ENCODE data around the gene SAV1.

Gene SAV1

DNA sequence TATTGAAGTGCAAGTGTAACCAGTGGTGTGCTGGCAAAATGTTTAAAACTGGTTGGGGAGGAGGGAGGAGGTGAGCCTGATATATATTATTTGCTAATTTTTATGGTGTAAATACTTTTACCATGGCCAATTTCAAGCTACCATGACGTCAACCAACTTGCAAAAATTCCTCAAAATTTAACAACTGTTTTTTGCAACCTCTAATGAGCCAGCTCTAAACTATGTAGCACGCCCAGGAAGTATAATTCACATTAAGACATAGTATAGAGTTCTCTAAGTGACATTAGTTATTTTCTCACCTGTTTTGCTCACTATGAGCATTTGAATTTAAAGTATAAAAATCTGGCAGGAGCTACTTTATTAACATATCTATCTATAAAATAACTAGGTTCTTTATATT is 66.7 kb downstream of the SAV1 start:
- TF ChIP-seq, protein P1, sequence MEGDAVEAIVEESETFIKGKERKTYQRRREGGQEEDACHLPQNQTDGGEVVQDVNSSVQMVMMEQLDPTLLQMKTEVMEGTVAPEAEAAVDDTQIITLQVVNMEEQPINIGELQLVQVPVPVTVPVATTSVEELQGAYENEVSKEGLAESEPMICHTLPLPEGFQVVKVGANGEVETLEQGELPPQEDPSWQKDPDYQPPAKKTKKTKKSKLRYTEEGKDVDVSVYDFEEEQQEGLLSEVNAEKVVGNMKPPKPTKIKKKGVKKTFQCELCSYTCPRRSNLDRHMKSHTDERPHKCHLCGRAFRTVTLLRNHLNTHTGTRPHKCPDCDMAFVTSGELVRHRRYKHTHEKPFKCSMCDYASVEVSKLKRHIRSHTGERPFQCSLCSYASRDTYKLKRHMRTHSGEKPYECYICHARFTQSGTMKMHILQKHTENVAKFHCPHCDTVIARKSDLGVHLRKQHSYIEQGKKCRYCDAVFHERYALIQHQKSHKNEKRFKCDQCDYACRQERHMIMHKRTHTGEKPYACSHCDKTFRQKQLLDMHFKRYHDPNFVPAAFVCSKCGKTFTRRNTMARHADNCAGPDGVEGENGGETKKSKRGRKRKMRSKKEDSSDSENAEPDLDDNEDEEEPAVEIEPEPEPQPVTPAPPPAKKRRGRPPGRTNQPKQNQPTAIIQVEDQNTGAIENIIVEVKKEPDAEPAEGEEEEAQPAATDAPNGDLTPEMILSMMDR (IDR thresholded peaks at IDR 0.05), result no peak

DNA sequence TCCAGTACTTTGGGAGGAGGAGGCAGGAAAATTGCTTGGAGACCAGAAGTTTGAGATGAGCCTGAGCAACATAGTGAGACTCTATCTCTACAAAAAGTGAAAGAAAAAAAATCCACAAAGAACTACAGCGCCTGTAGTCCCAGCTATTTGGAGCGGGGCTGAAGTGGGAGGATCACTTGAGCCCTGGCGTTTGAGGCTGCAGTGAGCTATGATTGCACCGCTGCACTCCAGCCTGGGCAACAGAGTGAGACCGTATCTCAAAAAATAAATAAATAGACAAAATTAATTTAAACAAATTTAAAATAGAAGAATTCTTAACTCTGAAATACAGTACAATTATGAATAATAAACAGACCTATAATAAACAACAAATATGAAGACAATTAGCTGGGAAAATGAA is 67.3 kb downstream of the SAV1 start:
- TF ChIP-seq, protein P1 (IDR thresholded peaks at IDR 0.05), result no peak

DNA sequence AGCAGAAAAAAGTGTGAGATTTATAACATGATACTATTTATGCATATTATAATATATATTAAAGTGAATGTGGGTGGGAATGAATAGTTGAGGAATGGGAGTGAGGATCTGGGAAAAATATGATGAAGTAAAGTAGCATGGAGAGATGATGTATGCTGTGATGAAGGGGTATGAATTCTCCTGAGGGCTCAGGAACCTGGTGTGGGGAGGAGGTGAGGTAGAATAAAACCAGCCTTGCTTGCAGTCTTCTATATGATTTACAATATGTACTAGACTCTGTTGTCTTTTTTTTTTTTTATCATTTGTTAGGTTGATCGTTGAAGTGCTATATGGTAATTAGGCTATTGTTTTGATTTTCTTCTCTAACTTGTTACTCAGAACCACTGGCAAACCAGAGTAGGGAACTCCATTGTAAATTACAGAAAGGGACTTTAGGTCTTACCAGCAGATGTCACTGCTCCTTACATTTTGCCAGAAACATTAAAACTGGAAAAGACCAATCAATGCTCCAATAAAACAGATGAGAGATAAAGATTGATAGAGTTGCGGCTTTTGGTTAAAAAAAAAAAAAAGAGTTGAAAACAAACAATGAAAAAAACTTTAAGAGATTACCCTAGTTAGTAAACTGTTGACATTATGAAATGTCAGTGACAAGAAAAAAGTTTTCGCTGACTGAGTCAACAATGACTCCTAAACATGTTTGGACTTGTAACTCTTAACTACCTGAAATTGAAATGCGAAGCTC is 68.2 kb downstream of the SAV1 start:
- TF ChIP-seq, protein P1 (IDR thresholded peaks at IDR 0.05), result peak; percentile 74

DNA sequence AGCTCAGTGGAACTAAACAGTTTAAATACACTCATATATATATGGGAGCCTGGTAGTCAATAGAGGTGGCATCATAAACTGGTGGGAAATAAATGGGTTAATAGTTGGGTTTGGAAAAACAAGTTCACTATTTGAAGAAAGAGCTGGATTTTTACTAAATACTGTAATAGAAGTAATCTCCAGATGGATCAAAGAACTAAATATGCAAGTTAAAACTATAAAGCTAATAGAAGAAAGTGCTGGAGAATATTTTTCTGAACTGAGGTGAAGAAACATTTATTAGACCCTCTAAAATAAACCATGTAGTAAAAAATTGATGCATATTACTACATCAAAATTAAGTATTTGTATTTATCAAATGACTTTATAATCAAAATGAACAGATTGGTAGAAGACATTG is 69.3 kb downstream of the SAV1 start:
- TF ChIP-seq, protein P1 (IDR thresholded peaks at IDR 0.05), result no peak

DNA sequence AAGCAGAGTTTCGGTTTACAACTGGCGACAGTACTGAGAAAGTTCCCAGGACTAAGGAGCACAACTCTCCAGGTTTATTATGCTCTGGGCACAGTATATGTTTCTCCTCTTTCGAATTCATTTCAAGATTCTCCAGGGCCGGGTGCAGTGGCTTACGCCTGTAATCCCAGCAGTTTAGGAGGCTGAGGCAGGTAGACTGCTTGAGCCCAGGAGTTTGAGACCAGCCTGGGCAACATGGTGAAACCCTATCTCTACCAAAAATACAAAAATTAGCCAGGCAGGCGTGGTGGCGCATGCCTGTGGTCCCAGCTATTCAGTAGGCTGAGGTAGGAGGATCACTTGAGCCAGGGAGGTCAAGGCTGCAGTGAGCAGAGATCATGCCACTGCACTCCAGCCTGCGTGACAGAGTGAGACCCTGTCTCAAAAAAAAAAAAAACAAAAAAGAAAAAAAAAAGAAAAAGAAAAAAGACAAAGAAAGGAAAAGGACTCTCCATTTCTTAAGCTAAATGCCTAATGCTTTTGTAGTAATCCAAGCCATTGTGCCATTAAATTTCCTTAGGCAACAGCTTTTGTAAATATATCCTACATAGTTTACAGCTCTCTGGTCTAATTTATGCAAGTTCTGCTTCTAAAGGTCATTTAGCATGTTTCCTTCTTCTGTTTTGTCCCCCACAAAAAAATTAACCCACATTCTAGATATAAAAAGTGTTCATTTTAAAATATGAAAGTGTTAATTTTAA is 73.4 kb downstream of the SAV1 start:
- TF ChIP-seq, protein P1 (IDR thresholded peaks at IDR 0.05), result no peak

DNA sequence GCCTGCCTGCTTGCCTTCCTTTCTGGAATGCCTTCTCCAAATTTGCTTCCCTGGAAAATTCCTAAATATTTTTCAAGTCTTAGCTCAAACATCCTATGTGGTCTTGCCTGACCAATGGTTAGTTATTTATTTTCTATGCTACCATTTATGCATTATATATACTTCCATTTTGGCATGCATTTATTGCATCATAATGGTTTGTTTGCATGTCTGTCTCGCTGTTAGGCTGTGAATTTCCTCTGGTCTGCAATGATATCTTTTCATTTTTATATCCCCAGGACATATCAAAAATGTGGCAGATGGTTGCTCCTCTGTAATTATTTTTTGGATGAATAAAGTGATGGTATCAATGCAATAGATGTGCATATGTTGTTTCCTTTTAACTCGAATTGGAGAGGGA is 77.6 kb downstream of the SAV1 start:
- TF ChIP-seq, protein P1 (IDR thresholded peaks at IDR 0.05), result no peak
